RCC 7860 (cell line): ENCODE data around the gene CD99L2.

Source experiments
- DNase-seq: peaks from one replicate; pipeline ENCODE4 v3.0.0-alpha.2; 2015; ENCODE audit warnings: low spot score
- FAIRE-seq: peaks from 2 replicates; lab custom pipeline; 2012; peaks lifted over from hg19 to GRCh38; lab: Jason Lieb, UNC

CD99L2 gene, protein sequence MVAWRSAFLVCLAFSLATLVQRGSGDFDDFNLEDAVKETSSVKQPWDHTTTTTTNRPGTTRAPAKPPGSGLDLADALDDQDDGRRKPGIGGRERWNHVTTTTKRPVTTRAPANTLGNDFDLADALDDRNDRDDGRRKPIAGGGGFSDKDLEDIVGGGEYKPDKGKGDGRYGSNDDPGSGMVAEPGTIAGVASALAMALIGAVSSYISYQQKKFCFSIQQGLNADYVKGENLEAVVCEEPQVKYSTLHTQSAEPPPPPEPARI

GRCh38 chrX:150898343-150899190 lies at the start of gene CD99L2:
CD99L2 (minus strand) TSS chrX:150898668; CDS start chrX:150898588, 80 bp downstream.
- no peak for FAIRE-seq
- peak; percentile 67 for DNase-seq

DNA sequence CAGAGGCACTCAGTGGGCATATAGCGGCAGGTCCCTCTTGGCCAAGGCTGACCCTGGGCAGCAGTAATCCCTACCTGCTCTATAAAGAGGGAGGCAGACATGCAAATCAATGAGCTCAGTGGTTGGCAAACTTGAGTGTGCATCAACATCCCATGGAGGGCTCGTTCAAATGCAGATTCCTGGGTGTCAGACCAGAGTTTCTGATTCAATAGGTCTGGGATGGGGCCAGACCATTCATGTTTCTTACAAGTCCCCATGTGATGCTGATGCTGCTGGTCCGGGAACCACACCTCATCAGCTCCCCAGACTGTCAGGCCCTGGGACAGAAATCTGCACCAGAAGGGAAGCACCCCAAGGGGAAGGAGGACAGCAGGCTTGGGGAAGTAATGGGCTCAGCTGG lies 45.8 kb upstream of the CD99L2 start:
- DNase-seq = no peak

GRCh38 chrX:150942942-150943594 lies 44.6 kb upstream of the CD99L2 start:
- no peak for FAIRE-seq

More for the DNA sequence above, 45.8 kb upstream of the CD99L2 start:
- FAIRE-seq = no peak

GRCh38 chrX:150941580-150941979 lies 43.1 kb upstream of the CD99L2 start:
- FAIRE-seq = no peak

More at GRCh38 chrX:150942942-150943594, 44.6 kb upstream of the CD99L2 start:
- no peak for DNase-seq

GRCh38 chrX:150940844-150941495 lies 42.5 kb upstream of the CD99L2 start:
- FAIRE-seq (no peak), DNase-seq (no peak)

More at GRCh38 chrX:150941580-150941979, 43.1 kb upstream of the CD99L2 start:
- DNase-seq = no peak

DNA sequence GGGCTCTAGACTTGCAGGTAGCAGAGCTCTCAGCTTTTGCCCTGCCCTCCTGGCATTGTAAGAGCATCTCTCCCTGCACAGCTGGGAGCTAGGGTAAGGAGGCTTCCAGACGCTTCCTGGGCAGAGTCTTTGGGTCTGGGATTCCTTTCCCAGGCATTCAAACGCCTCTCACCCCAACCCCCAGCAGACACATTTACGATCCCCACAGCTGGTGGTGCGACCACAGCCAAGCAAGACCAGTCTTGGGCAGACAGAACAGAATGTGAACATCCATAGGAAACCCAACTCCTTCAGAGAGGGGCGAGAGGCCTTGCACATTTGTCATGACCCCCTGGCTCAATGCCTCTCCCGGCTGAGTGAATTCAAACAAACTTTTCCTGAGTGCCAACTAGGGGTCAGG lies 38.1 kb upstream of the CD99L2 start:
- DNase-seq (no peak), FAIRE-seq (no peak)

- FAIRE-seq (no peak), DNase-seq (no peak)
Observed at GRCh38 chrX:150935467-150935866, 37.0 kb upstream of the CD99L2 start.

DNA sequence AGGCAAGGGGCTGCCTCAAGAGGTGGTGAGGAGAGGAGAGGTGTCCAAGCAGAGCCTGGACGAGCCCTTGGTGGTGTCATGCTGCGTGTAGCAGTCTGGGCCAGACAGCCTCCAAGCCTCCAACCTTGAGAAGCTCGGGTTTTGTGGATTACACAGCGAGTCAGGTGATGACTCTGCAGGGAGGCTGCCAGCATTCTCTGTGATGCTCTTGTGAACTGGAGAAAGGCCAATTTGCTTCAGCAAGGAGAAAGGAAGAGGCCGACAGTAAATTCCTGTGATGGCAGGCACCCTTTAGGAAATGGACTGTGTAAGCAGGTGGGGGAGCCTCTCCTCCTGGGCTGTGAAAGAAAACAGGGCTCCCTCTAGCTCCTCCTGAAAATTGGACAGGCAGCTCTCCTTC lies 36.0 kb upstream of the CD99L2 start:
- FAIRE-seq (no peak), DNase-seq (peak; percentile 7)

DNA sequence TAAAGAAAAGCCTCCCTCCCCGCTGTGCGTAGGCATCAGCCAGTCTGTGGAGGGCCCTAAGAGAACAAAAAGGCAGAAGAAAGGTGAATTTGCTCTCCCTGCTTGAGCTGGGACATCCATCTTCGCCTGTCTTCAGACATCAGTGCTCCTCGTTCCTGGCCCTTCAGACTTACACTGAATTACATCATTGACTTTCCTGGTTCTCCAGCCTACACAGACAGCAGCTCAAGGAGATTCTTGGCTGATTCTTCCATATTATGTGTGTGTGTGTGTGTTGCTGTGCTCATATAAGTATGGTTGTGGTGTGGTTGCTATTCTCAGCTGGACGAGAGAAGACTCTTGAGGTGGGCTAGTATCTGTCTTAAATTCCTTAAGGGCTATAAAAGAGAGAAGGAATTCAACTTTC lies 35.5 kb upstream of the CD99L2 start:
- DNase-seq (no peak), FAIRE-seq (no peak)

GRCh38 chrX:150929058-150929457 lies 30.6 kb upstream of the CD99L2 start:
- DNase-seq (no peak), FAIRE-seq (no peak)

DNA sequence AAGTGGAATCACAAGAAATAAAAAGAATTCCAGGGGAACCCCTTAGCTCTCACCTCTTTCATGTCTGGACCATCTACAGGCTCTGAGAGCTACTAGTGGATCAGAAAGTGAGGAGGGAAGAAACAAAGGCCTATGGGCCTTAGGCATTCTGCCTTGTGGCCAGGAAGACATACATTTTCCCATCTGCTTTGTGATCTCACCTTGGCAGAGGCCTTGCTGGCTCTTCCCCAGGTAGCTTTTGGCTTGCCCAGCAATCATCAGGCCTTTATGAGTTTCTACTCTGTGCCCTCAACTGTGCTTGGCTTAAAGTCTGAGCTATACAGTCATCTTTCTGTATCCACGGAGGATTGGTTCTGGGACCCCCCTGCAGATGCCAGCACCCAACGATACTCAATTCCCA lies 28.3 kb upstream of the CD99L2 start:
- FAIRE-seq (no peak), DNase-seq (no peak)

- no peak for FAIRE-seq
- DNase-seq = no peak
Observed at GRCh38 chrX:150926304-150926703, 27.8 kb upstream of the CD99L2 start.

DNA sequence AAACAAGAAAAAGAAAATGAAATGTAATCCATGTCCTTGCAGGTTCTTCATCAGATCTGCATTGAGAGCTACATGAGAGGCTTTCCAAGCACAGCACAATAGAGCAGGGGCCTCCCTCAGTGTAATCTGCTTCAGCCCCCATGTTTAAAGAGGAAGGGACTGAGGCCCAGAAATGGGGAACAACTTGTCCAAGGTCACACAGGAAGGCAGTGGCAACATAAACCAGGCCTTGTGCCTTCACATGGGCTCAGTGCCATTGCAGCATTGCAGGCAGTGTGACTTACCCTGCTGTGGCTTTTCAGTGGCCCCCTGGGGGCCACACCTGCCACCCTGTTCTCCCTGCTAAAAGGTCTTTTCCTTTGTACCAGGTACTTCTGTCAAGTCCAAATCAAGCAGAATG lies 20.9 kb upstream of the CD99L2 start:
- no peak for FAIRE-seq
- DNase-seq = no peak

- no peak for FAIRE-seq
Observed at GRCh38 chrX:150913511-150913910, 15.0 kb upstream of the CD99L2 start.

GRCh38 chrX:150907474-150907873 lies 9.0 kb upstream of the CD99L2 start:
- FAIRE-seq (no peak), DNase-seq (no peak)

More at GRCh38 chrX:150913511-150913910, 15.0 kb upstream of the CD99L2 start:
- DNase-seq = no peak

DNA sequence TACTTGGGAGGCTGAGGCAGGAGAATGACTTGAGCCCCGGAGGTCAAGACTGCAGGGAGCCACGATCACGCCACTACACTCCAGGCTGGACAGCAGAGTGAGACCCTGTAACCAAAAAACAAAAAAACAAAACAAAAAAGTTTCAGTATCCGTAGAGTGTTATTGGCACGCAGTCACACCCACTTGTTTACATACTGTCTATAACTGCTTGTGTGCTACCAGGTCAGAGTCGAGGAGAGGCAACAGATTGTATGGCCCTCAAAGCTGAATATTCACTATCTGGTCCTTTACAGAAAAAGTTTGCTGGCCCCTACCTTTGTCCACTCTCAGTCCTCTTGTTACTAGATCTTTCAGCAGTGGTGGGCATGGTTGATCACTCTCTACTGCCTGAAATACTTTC lies 8.2 kb upstream of the CD99L2 start:
- no peak for FAIRE-seq
- DNase-seq = no peak

DNA sequence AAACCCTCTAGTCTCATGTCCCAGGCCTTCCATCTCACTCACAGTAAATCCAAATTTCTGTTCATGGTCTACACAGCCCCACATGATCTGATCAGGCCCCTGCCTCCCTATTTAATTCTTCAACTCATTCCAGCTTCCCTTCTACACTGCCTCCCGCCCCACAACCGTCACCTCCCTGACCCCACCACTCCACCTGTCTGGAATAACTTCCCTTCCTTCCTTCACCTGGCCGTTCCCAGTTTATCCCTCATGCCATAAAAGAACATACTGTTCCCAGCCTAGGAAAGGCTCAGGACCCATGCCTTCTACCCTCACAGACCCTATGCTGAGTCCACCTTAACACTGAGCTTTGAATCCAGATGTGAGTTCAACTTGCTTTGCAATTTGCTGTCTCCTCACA lies 6.8 kb upstream of the CD99L2 start:
- no peak for FAIRE-seq
- DNase-seq = no peak

DNA sequence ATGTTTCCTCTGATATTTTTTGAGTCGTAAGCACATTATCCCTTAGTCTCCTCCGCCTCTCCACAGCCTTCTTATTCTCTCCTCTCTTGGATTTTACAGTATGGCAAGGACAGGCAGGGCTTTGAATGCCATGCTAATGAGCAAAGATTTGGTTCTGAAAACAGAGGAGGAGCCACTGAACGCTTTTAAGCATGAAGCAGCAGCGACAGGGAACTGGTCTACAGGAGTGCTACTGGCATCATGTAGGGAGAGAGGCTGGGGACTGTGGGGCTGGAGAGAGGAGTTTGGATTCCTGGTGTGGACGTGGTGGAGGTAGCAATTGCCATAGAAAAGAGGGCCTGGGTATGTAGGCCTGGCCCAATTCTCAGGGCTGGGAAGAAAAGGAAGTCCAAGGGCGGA lies 4.6 kb upstream of the CD99L2 start:
- FAIRE-seq (no peak), DNase-seq (no peak)

- no peak for DNase-seq
- no peak for FAIRE-seq
Observed at GRCh38 chrX:150902434-150903109, 4.1 kb upstream of the CD99L2 start.

DNA sequence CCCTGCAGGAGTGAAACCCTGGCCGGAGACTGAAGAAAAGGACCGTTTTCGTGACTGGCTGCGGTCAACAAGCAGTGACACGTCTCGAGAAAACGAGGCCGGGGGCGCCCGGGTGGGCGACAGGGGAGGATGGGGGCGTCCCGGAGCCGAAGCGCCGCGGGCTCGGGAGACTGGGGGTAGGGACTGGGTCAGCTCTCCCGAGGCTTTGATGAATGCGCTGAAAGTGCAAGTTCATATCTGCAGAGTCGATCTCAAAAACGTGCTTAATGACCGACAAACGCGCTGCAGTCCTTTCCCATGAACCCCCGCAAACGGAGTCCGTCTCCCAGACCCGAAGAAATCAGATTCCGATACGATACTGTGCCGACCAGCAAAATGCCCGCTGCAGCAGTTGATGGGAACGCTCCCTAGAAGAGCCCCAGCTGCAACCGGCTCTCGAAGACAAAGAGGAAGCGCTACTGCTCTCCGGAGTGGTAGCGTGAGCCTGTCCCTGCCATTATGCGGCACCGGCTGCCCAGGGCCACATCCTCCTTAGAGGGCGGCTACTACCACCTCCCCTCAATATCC lies 806 bp upstream of the CD99L2 start:
- FAIRE-seq (no peak), DNase-seq (no peak)
